ENCODE measurements around the gene MTG1.
"Not testable (repeated sequence)": the region's sequence is repeated elsewhere in the genome, so short reads cannot be mapped to it uniquely, and the experiment has no call there.

Gene MTG1

DNA sequence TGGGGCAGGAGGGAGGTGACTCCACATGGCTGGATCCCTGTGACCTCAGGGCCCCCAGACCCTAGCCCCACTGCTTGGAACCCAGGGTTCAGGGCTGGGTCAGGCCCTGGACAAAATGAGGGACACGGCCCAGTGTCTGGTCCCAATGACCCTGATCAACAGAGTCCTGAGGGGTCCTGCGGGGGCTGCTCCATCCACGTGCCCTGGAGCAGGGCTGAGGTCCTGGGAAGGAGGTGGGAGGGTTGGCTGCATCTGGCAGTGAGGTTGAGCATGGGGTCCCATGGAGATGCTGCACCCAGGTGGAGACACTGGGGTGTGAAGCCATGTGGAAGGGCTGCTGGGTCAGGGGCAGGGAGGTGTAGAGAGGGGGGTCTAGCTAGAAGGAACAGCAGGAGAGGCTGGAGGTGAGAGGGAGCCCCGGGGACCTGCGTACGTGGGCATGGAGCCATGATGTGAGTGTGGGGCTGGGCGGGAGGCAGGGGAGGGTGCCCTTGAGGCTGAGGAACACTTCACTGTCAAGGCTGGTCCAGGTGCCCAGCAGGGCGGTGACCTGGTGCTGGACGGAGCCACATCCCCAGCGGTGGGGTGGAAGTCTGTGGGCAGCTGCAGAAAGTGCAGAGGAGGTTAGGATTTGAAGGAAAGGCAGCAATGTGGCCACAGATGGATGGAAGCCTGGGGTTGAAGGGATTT lies 60.4 kb downstream of the MTG1 start:
- DNase-seq, result no peak

DNA sequence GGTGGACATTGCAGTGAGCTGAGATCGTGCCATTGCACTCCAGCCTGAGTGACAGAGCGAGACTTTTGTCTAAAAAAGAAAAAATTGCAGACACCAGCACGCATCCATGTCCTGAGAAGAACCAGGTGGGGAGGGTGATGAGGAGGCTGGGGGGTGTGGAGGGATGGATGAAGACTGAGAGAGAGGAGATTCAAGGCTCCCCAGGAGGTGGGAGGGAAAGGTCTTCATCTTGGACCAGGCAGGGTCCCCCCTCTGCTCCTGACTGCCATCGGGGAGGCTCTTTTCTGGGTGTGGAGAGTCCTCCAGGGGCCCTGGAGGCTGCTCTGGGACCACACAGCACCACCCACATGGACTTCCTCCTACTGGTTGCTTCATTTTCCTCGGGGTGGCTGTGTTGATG lies 61.2 kb downstream of the MTG1 start:
- no peak for DNase-seq

- no peak for DNase-seq
Measured at GRCh38 chr10:133455611-133456031, 61.7 kb downstream of the MTG1 start.

DNA sequence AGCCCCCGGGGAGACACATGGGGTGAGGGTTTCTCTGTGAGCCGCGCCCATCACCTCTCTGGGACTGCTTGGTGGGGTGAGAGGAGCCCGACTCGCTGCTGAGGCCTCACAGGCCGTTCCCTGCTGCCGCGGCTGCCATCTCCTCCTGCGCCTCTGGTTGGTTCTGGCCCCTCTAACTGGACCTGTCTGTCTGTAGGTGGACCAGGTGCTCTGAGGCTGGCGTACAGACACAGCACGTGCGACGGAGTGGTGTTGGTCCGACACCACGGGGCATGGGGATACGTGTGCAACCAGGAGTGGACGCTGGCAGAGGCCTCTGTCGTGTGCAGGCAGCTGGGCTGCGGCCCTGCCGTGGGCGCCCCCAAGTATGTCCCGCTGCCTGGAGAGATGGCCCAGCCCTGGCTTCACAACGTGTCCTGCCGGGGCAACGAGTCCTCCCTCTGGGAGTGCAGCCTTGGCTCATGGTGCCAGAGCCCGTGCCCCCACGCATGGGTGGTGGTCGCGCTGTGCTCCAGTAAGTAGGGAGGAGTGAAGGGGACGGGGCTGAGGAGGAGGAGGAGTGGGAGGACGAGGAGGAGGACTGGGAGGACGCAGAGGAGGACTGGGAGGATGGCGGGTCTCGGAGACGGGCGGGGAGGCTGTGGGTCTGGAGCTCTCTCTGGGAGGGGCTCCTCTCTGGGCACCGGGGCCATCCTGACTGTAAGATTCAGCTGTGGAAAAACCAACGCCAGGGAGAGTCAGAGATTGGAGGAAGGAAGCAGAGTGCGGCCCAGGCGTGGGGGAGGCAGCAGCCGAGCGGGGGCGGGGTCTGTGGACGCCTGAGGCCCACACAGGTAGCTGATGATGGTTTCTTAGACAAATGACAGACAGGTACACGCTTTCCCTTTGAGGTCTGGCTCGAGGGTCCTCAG lies 62.3 kb downstream of the MTG1 start:
- no peak for DNase-seq

- no peak for DNase-seq
Measured at GRCh38 chr10:133457100-133457841, 63.3 kb downstream of the MTG1 start.

- DNase-seq, result no peak
Measured at GRCh38 chr10:133458021-133458709, 64.2 kb downstream of the MTG1 start.

DNA sequence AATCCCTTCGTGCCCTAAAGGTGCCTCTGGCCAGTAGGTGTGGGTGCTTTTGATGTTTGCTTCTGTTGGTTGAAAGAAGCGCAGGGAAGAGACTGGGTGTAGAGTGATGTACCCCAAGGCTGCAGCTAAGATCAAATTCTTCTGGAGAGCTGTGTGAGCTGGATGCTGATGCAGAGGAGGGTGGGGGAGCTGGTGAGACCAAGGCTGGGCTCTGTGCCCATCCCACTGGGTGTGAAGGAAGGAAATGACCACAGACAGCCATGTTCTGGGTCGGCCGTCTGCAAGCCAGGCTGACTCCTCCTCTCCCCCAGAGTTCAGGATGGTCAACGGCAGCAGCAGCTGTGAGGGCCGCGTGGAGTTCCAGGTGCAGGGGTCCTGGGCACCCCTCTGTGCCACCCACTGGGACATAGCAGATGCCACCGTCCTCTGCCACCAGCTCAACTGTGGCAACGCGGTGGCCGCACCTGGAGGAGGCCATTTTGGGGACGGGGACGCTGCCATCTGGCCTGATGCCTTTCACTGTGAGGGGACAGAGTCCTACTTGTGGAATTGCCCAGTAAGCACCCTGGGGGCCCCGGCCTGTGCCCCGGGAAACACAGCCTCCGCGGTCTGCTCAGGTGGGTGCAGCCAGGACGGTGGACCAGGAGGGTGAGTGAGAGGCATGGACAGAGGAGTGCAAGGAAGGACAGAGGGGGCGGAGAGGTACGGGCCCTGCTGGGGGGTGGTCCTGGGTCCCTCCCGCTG lies 64.9 kb downstream of the MTG1 start:
- no peak for DNase-seq

- no peak for DNase-seq
Measured at GRCh38 chr10:133459454-133460207, 65.7 kb downstream of the MTG1 start.

DNA sequence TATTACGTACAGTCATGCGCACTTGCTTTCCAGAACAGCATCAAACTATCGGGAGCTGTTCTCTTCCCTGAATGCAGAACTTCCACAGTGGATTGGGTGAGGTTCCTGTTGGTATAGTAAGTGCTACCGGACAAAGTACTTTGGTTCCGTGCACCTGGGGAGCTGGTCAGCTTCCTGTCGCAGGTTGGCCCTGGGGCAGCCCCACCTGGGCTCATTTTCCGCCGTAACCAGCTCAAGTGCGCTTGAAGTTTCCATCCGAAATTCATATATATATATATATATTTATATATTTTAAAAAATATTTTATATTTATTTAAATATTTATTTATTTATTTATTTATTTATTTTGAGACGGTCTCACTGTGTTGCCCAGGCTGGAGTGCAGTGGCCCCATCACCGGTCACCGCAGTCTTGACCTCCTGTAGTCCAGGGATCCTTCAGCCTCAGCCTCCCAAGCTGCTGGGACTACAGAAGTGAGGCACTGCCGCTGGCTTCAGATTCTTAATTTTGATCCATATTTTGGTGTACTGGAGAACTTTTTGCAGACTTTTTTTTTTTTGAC lies 66.3 kb downstream of the MTG1 start:
- DNase-seq, result no peak

DNA sequence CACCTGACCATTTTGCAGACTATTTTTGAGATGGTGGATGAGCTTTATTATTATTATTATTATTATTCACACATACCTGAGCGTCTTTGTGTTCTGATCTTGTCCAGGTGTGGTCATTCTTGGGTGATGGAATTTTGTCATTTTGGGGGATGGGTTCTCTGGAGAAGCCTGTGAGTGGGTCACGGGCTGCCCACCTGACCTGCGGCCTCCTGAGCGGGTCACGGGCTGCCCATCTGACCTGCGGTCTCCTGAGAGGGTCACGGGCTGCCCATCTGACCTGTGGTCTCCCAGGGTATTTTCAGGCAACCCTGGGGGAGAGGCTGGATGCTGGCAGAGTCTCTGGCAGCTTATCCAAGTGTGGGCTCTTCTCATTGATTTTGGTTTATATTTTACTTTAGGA lies 67.1 kb downstream of the MTG1 start:
- no peak for DNase-seq

DNA sequence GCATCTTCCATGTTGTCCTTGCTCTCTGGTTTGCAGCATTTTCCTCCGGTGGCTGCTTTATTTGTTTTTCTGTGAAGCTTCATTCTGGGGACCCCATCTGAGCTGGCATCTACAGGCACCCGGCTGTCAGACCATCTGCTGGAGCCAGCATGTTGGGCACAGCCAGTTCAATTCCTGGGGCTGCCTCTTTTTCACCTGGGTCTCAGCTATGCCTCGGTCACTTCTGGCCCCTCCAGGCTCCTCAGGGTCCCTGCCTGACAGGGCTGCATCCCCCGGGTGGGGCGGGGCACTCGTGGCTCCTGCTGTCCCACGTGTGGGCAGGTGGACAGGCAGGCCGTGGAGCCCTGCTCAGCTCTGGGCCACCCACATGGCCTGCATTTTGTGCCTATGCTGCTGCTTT lies 67.9 kb downstream of the MTG1 start:
- no peak for DNase-seq

DNA sequence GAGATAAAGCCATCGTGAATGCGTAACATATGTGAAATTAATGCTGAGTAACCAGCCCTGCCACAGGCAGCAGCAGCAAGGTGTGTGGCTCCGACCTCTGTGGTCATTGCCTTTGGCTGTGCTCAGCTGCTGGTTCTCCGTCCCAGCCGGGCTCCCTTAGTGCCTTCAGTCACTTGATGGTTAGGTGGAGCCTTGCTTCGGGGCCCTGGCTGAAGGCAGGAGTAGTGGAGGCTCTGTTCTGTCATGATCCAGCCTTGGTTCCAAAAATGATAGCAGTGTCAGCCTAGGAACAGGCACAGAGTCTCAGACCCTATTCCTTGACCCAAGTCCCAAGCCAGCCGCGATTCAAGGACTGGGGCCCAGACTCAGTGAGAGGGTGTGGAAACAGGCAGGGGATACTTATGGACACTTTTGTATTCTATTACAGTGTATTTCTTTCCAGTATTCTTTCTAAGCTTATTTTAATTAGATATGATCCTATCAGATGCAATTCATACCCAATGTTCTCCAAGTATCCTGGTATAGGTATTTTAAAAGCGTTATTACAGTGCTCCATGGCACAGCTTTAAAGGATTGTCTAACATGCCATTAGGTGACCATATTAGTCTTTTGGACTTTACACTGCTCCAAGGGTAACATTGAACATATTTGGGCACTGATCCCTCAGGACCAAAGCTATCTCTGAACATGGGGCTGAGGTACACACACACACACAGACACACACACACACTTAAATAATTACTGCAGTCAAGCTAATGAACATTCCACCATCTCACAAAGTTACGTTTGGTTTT lies 68.8 kb downstream of the MTG1 start:
- no peak for DNase-seq

DNA sequence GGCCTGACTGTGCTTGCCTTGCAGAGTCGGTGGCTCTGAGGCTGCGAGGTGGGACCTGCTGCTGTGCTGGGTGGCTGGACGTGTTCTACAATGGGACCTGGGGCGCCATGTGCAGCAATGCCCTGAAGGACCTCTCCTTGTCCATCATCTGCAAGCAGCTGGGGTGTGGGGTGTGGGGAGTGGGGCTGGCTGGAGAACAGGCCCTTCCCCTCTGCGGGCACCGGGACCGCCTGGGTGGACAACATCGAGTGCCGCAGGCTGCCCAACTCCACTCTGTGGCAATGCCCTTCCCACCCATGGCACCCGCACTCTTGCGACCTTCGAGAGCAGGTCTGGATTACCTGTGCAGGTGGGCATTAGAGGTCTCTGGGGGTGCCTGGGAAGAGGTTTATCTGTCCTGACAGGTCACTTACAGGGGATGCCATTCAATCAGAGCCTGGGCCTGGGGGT lies 70.7 kb downstream of the MTG1 start:
- no peak for DNase-seq

- no peak for DNase-seq
Measured at GRCh38 chr10:133465191-133465949, 71.4 kb downstream of the MTG1 start.

DNA sequence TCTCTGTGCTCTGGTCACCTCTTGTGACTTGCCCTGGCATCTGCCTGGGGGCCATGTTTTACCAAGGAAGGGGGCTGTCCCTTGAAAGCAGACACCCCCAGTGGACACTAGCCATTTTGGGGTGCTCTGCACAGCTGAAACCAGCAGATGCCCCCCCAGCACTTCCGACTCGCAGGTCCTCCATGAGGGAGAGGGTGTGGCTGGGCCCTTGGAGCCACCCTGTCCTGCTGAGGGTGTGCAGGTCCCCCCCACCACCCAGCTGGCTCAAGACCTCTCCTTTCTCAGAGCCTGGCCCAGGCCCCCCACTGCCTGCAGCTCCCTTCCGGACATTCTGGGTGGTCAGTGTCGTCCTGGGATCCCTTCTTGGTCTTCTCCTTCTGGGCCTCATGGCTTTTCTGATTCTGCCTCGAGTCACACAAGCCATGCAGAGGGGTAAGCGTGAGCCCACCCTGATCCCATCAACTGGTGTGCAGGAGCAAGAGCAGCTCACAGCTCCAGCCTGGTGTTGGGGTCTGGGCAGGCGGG lies 72.1 kb downstream of the MTG1 start:
- no peak for DNase-seq

DNA sequence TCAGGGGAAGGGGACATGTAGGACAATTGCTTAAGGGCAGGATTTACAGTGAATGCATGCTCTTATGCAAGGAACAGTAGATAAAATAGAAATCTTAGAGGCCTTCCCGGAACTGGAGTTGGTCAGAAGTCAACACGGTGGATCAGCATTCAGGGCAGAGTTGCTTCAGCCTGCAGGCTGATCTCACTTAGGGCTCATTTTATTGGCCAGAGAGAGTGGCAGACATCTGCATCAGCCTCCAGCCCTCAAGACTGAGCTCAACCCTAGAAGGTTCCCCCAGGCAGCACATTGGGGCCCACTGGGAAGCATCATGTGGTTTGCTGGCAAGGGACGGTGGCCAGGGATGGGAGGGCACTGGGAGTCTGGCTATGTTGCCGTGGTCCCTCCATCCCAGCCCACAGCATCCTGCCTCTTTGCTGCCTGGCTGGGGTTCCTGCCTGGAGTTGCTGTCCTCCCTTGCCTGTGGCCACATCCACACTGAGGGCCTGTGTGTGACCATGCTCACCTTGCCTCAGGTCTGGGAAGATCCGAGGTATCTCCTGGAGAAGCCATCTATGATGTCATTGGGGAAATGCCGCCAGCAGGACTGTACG lies 72.8 kb downstream of the MTG1 start:
- no peak for DNase-seq

DNA sequence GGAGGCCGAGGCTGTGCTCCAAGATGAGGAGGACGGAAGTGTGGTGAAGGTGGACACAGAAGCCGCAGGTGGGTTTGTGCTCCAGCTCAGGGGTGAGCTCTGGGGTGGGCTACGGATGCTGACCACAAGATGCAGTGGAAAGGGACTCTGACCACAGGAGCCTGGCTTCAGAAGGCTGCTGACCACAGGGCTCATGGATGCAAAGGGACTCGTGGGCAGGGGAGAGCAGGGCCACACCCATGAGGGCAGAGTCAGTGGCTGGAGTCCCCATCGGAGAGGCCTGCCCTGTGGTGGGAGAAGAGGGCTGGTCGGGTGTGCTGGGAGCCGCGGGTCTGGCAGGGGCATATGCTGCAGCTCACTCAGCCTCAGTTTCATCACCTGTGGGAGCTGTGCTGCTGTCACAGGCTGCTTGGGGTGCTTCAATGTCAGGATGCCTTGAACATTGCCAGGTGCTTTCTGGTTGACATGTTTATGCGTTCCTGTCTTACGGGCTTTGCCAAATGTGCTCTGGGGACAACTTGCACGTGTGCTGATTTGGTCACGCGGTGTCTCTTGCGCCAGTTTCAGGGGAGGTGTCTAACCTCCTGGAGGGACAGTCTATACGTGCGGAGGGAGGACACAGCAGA lies 73.4 kb downstream of the MTG1 start:
- no peak for DNase-seq

GRCh38 chr10:133469205-133469604 lies 75.2 kb downstream of the MTG1 start:
- not testable (repeated sequence) for DNase-seq

Data from activated CD4-positive, alpha-beta T cell treated with anti-CD3 and anti-CD28 coated beads, Interleukin-2, amount 50 U/mL, for 16 hours (primary cell).